ENCODE data around the gene EEPD1.

The EEPD1 gene

GRCh38 chr7:36263095-36263484 is 110.0 kb downstream of the EEPD1 start:
- no peak for DNase-seq

GRCh38 chr7:36264123-36264801 is 111.2 kb downstream of the EEPD1 start:
- DNase-seq, result no peak

- DNase-seq, result no peak
Measured at GRCh38 chr7:36264913-36265516, 112.0 kb downstream of the EEPD1 start.

- DNase-seq, result no peak
Measured at GRCh38 chr7:36265680-36266079, 112.6 kb downstream of the EEPD1 start.

- no peak for DNase-seq
Measured at GRCh38 chr7:36266190-36266589, 113.1 kb downstream of the EEPD1 start.

- DNase-seq, result no peak
Measured at GRCh38 chr7:36266683-36267082, 113.6 kb downstream of the EEPD1 start.

- no peak for DNase-seq
Measured at GRCh38 chr7:36272211-36272566, 119.1 kb downstream of the EEPD1 start.

- DNase-seq, result no peak
Measured at GRCh38 chr7:36272567-36273269, 119.7 kb downstream of the EEPD1 start.

GRCh38 chr7:36273836-36274235 is 120.8 kb downstream of the EEPD1 start:
- DNase-seq, result no peak

- no peak for DNase-seq
Measured at GRCh38 chr7:36275735-36276284, 122.8 kb downstream of the EEPD1 start.

- DNase-seq, result no peak
Measured at GRCh38 chr7:36276428-36277248, 123.6 kb downstream of the EEPD1 start.

- no peak for DNase-seq
Measured at GRCh38 chr7:36277249-36277542, 124.1 kb downstream of the EEPD1 start.

GRCh38 chr7:36278069-36278619 is 125.1 kb downstream of the EEPD1 start:
- no peak for DNase-seq

- DNase-seq, result no peak
Measured at GRCh38 chr7:36278620-36279172, 125.6 kb downstream of the EEPD1 start.

- no peak for DNase-seq
Measured at GRCh38 chr7:36279200-36279925, 126.3 kb downstream of the EEPD1 start.

- no peak for DNase-seq
Measured at GRCh38 chr7:36279926-36280315, 126.9 kb downstream of the EEPD1 start.

GRCh38 chr7:36280840-36281812 is 128.1 kb downstream of the EEPD1 start:
- DNase-seq, result peak in 1 of 2 experiments; percentile 54

- no peak for DNase-seq
Measured at GRCh38 chr7:36281945-36282717, 129.1 kb downstream of the EEPD1 start.

GRCh38 chr7:36283181-36283580 is 130.1 kb downstream of the EEPD1 start:
- no peak for DNase-seq

GRCh38 chr7:36283711-36284130 is 130.7 kb downstream of the EEPD1 start:
- DNase-seq, result no peak

All from SHP77 (cell line).